NCI-H146 treated with DMSO at 0.1 percent for 48 hours (cell line): ENCODE measurements around the gene INSYN2A.

Source experiments
- DNase-seq: peaks from one replicate; lab custom pipeline; 2025; ENCODE audit not compliant: unreplicated experiment; lab: John Stamatoyannopoulos, UW

The INSYN2A gene

GRCh38 chr10:127154831-127155620 is 41.4 kb downstream of the INSYN2A start:
- no peak for DNase-seq

- no peak for DNase-seq
These were observed 43.2 kb downstream of the INSYN2A start for GRCh38 chr10:127153181-127153580.

GRCh38 chr10:127151981-127152699 is 44.3 kb downstream of the INSYN2A start:
- no peak for DNase-seq

- no peak for DNase-seq
These were observed 44.9 kb downstream of the INSYN2A start for GRCh38 chr10:127151541-127151940.

- DNase-seq, result no peak
These were observed 46.3 kb downstream of the INSYN2A start for GRCh38 chr10:127150136-127150535.

- DNase-seq, result no peak
These were observed 46.8 kb downstream of the INSYN2A start for GRCh38 chr10:127149501-127150081.

- no peak for DNase-seq
These were observed 47.5 kb downstream of the INSYN2A start for GRCh38 chr10:127148933-127149220.

- no peak for DNase-seq
These were observed 48.1 kb downstream of the INSYN2A start for GRCh38 chr10:127148066-127148932.

GRCh38 chr10:127146661-127147060 is 49.7 kb downstream of the INSYN2A start:
- DNase-seq, result peak; percentile 28
